EH (cell line): Measurements from ENCODE around the gene OR6P1.

Experiments used
- DNase-seq: peaks from one replicate; pipeline ENCODE4 v3.0.0-alpha.2; 2015; ENCODE audit warnings: low read depth

OR6P1 gene

GRCh38 chr1:158516966-158517365, 53.4 kb downstream of the OR6P1 start:
- no peak for DNase-seq
